SK-N-SH treated with all-trans-retinoic acid at 6 μM for 48 hours (cell line): ENCODE results near the gene CSGALNACT2.

ENCODE experiments used
- ATAC-seq: fragments of 200-7000 bp; cut with Tn5 transposase; 3 replicates; pipeline ENCODE4 v1.9.1; 2020; ENCODE audit warnings: mild to moderate bottlenecking, moderate library complexity
- ARNTL ChIP-seq: fragments of 450-650 bp; formaldehyde crosslinking; IDR thresholded peaks from 2 replicates; pipeline ENCODE4 v1.5.0; 2020; ENCODE audit warnings: low read depth, mild to moderate bottlenecking, moderate library complexity, borderline replicate concordance
- BACH2 ChIP-seq: fragments of 250-450 bp; sonication (Bioruptor Pico); IDR thresholded peaks from 2 replicates; pipeline ENCODE4 v1.9.0; 2021; ENCODE audit warnings: mild to moderate bottlenecking, borderline replicate concordance
- ESRRG ChIP-seq: fragments of 250-450 bp; sonication (Bioruptor Pico); IDR thresholded peaks from 2 replicates; pipeline ENCODE4 v1.6.1; 2021; ENCODE audit warnings: mild to moderate bottlenecking
- GLIS3 ChIP-seq: fragments of 250-450 bp; sonication (Bioruptor Pico); IDR thresholded peaks from 2 replicates; pipeline ENCODE4 v1.5.0; 2020; ENCODE audit warnings: mild to moderate bottlenecking, moderate library complexity
- ISL1 ChIP-seq: fragments of 250-450 bp; sonication (Bioruptor Pico); IDR thresholded peaks from 2 replicates; pipeline ENCODE4 v2.1.2; 2022; ENCODE audit warnings: mild to moderate bottlenecking, moderate library complexity
- OSR1 ChIP-seq: fragments of 250-450 bp; sonication (Bioruptor Pico); IDR thresholded peaks from 2 replicates; pipeline ENCODE4 v1.8.0; 2022; ENCODE audit warnings: moderate library complexity, mild to moderate bottlenecking, inconsistent platforms
- PPARA ChIP-seq: fragments of 250-450 bp; sonication (Bioruptor Pico); IDR thresholded peaks from 2 replicates; pipeline ENCODE4 v1.5.0; 2020; ENCODE audit warnings: mild to moderate bottlenecking, borderline replicate concordance
- RARB ChIP-seq: fragments of 250-450 bp; sonication (Bioruptor Pico); IDR thresholded peaks from 2 replicates; pipeline ENCODE4 v1.8.0; 2021; ENCODE audit warnings: mild to moderate bottlenecking, moderate library complexity
- SNAI2 ChIP-seq: fragments of 250-450 bp; sonication (Bioruptor Pico); IDR thresholded peaks from 2 replicates; pipeline ENCODE4 v1.5.0; 2020; ENCODE audit warnings: mild to moderate bottlenecking, moderate library complexity
- TCF4 ChIP-seq: fragments of 250-450 bp; sonication (Bioruptor Pico); IDR thresholded peaks from 2 replicates; pipeline ENCODE4 v1.8.0; 2021; ENCODE audit warnings: mild to moderate bottlenecking, moderate library complexity, borderline replicate concordance
- TOX ChIP-seq: fragments of 250-450 bp; sonication (Bioruptor Pico); IDR thresholded peaks from 2 replicates; pipeline ENCODE4 v1.8.0; 2021; ENCODE audit warnings: mild to moderate bottlenecking, moderate library complexity, borderline replicate concordance
- ZC3H10 ChIP-seq: fragments of 250-450 bp; sonication (Bioruptor Pico); IDR thresholded peaks from 2 replicates; pipeline ENCODE4 v1.5.1; 2021; ENCODE audit warnings: mild to moderate bottlenecking, moderate library complexity
- ZFP3 ChIP-seq: fragments of 250-450 bp; sonication (Bioruptor Pico); IDR thresholded peaks from 2 replicates; pipeline ENCODE4 v1.5.0; 2020; ENCODE audit warnings: mild to moderate bottlenecking, moderate library complexity
- ZFP30 ChIP-seq: fragments of 450-650 bp; formaldehyde crosslinking; IDR thresholded peaks from 2 replicates; pipeline ENCODE4 v1.5.0; 2022; ENCODE audit warnings: mild to moderate bottlenecking, moderate library complexity
- ZNF565 ChIP-seq: fragments of 450-650 bp; formaldehyde crosslinking; conservative IDR thresholded peaks from 2 replicates; pipeline ENCODE4 v1.5.0; 2020; ENCODE audit warnings: low read depth, mild to moderate bottlenecking, moderate library complexity
- ZNF70 ChIP-seq: fragments of 450-650 bp; formaldehyde crosslinking; IDR thresholded peaks from 2 replicates; pipeline ENCODE4 v1.5.0; 2020; ENCODE audit warnings: mild to moderate bottlenecking, moderate library complexity
- ZNF8 ChIP-seq: fragments of 450-650 bp; formaldehyde crosslinking; IDR thresholded peaks from 2 replicates; pipeline ENCODE4 v1.5.0; 2020; ENCODE audit warnings: mild to moderate bottlenecking, moderate library complexity
- TF ChIP-seq, protein P1 (sequence below): fragments of 250-450 bp; sonication (Bioruptor Pico); IDR thresholded peaks from 2 replicates; pipeline ENCODE4 v1.5.1; 2020; ENCODE audit warnings: low read depth, mild to moderate bottlenecking, moderate library complexity
- TF ChIP-seq, protein P2 (sequence below): fragments of 250-450 bp; sonication (Bioruptor Pico); IDR thresholded peaks from 2 replicates; pipeline ENCODE4 v1.8.0; 2020; ENCODE audit warnings: mild to moderate bottlenecking, moderate library complexity, borderline replicate concordance
- TF ChIP-seq, protein P3 (sequence below): fragments of 250-450 bp; sonication (Bioruptor Pico); IDR thresholded peaks from 2 replicates; pipeline ENCODE4 v1.5.0; 2020; ENCODE audit warnings: mild to moderate bottlenecking, moderate library complexity
- TF ChIP-seq, protein P4 (sequence below): fragments of 250-450 bp; sonication (Bioruptor Pico); IDR thresholded peaks from 2 replicates; pipeline ENCODE4 v1.8.0; 2021; ENCODE audit warnings: low read depth, mild to moderate bottlenecking, moderate library complexity, borderline replicate concordance

CSGALNACT2 gene

DNA sequence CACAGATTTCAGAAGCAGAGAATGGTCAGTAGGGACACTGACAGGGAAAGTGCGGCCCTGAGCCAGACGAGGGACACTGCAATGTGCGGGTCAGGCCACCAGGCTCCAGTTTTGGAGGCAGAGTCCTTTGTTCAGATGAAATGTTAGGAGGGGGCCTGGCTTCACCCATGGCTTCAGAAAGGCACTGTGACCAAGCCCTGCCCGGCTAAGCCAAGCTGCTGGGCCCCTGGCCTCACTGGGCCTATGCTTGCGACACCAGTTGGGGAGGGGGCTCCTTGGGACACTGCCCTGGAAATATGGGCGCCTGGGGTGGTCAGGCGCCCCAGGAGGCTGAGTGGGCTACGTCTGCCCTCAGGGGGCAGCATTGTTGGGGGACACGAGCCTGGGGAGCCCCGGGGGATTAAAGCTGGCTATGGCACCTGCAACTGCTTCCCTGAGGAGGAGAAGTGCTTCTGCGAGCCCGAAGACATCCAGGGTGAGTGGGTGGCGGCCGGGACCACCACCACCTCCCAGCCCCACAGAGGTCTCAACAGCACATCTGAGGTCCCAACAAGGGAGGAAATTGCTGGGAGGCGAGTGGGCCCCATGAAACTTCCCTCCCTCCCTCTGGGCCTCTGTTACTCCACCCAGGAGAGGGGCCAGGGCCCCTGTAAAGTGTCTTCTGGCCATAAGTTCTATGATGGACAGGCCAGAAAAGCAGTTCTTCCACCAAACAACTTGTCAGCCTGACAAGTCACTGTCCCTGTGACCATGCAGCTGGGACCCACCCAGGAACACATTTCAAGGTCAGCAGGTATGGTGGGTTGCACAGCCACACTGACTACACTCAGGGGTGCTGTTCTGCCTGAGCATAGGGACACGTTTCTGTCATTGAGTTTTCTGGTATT lies 24.8 kb upstream of the CSGALNACT2 start:
- TF ChIP-seq, protein P1, sequence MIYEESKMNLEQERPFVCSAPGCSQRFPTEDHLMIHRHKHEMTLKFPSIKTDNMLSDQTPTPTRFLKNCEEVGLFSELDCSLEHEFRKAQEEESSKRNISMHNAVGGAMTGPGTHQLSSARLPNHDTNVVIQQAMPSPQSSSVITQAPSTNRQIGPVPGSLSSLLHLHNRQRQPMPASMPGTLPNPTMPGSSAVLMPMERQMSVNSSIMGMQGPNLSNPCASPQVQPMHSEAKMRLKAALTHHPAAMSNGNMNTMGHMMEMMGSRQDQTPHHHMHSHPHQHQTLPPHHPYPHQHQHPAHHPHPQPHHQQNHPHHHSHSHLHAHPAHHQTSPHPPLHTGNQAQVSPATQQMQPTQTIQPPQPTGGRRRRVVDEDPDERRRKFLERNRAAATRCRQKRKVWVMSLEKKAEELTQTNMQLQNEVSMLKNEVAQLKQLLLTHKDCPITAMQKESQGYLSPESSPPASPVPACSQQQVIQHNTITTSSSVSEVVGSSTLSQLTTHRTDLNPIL (CRISPR knock-in tag), result no peak
- no peak for TF ChIP-seq ZFP30
- TF ChIP-seq, protein P2, sequence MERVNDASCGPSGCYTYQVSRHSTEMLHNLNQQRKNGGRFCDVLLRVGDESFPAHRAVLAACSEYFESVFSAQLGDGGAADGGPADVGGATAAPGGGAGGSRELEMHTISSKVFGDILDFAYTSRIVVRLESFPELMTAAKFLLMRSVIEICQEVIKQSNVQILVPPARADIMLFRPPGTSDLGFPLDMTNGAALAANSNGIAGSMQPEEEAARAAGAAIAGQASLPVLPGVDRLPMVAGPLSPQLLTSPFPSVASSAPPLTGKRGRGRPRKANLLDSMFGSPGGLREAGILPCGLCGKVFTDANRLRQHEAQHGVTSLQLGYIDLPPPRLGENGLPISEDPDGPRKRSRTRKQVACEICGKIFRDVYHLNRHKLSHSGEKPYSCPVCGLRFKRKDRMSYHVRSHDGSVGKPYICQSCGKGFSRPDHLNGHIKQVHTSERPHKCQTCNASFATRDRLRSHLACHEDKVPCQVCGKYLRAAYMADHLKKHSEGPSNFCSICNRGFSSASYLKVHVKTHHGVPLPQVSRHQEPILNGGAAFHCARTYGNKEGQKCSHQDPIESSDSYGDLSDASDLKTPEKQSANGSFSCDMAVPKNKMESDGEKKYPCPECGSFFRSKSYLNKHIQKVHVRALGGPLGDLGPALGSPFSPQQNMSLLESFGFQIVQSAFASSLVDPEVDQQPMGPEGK (CRISPR knock-in tag), result no peak
- no peak for TF ChIP-seq ISL1 (CRISPR knock-in tag)
- no peak for TF ChIP-seq BACH2 (CRISPR knock-in tag)
- TF ChIP-seq ESRRG (CRISPR knock-in tag), result no peak
- TF ChIP-seq TCF4 (CRISPR knock-in tag), result no peak
- no peak for TF ChIP-seq RARB (CRISPR knock-in tag)
- no peak for TF ChIP-seq OSR1 (CRISPR knock-in tag)
- TF ChIP-seq ZNF8 (CRISPR knock-in tag), result no peak; the same call in 1 of the 2 replicates
- no peak for TF ChIP-seq GLIS3 (CRISPR knock-in tag)
- TF ChIP-seq ZFP3 (CRISPR knock-in tag), result no peak
- TF ChIP-seq, protein P3, sequence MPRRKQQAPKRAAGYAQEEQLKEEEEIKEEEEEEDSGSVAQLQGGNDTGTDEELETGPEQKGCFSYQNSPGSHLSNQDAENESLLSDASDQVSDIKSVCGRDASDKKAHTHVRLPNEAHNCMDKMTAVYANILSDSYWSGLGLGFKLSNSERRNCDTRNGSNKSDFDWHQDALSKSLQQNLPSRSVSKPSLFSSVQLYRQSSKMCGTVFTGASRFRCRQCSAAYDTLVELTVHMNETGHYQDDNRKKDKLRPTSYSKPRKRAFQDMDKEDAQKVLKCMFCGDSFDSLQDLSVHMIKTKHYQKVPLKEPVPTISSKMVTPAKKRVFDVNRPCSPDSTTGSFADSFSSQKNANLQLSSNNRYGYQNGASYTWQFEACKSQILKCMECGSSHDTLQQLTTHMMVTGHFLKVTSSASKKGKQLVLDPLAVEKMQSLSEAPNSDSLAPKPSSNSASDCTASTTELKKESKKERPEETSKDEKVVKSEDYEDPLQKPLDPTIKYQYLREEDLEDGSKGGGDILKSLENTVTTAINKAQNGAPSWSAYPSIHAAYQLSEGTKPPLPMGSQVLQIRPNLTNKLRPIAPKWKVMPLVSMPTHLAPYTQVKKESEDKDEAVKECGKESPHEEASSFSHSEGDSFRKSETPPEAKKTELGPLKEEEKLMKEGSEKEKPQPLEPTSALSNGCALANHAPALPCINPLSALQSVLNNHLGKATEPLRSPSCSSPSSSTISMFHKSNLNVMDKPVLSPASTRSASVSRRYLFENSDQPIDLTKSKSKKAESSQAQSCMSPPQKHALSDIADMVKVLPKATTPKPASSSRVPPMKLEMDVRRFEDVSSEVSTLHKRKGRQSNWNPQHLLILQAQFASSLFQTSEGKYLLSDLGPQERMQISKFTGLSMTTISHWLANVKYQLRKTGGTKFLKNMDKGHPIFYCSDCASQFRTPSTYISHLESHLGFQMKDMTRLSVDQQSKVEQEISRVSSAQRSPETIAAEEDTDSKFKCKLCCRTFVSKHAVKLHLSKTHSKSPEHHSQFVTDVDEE (CRISPR knock-in tag), result no peak
- TF ChIP-seq ZC3H10 (CRISPR knock-in tag), result no peak
- TF ChIP-seq ZNF565, result no peak
- TF ChIP-seq PPARA, result no peak
- no peak for TF ChIP-seq ARNTL
- TF ChIP-seq TOX (CRISPR knock-in tag), result no peak
- TF ChIP-seq, all 23 proteins: peak for 0
- no peak for ATAC-seq

DNA sequence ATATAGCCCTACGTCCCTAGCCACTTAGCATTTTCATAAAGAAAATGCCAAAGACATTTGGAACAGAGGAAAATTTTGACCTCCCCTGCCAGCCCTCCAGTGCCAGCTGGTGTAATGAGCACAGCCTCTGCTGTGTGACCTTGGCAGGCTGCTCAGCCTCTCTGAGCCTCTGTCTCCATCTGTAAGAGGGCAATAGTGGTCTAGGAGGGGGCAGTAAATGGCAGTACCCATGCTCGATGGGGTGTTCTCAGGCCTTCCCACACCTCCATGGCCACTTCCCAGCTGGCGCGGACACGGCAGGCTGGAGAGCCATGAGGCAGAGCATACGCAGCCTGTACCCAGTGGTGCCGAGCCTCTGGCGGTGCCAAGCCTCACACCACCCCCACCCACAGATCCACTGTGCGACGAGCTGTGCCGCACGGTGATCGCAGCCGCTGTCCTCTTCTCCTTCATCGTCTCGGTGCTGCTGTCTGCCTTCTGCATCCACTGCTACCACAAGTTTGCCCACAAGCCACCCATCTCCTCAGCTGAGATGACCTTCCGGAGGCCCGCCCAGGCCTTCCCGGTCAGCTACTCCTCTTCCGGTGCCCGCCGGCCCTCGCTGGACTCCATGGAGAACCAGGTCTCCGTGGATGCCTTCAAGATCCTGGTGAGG lies 24.0 kb upstream of the CSGALNACT2 start:
- ATAC-seq, result no peak
- TF ChIP-seq GLIS3 (CRISPR knock-in tag) (no peak), BACH2 (CRISPR knock-in tag) (no peak), ZNF70 (no peak), ESRRG (CRISPR knock-in tag) (no peak), TOX (CRISPR knock-in tag) (no peak), ARNTL (no peak), OSR1 (CRISPR knock-in tag) (no peak), PPARA (no peak), TCF4 (CRISPR knock-in tag) (no peak), SNAI2 (CRISPR knock-in tag) (no peak), ZFP3 (CRISPR knock-in tag) (no peak), ZNF8 (CRISPR knock-in tag) (no peak)
- TF ChIP-seq, protein P3 (CRISPR knock-in tag), result no peak
- TF ChIP-seq, protein P4, sequence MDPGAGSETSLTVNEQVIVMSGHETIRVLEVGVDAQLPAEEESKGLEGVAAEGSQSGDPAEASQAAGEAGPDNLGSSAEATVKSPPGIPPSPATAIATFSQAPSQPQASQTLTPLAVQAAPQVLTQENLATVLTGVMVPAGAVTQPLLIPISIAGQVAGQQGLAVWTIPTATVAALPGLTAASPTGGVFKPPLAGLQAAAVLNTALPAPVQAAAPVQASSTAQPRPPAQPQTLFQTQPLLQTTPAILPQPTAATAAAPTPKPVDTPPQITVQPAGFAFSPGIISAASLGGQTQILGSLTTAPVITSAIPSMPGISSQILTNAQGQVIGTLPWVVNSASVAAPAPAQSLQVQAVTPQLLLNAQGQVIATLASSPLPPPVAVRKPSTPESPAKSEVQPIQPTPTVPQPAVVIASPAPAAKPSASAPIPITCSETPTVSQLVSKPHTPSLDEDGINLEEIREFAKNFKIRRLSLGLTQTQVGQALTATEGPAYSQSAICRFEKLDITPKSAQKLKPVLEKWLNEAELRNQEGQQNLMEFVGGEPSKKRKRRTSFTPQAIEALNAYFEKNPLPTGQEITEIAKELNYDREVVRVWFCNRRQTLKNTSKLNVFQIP (CRISPR knock-in tag), result no peak
